AG10803 (cell line): ENCODE data around the gene MICAL2.
A peak's percentile ranks its signal among the peaks of the same experiment; 100 is the strongest.

Experiments used
- DNase-seq: peaks from one replicate; pipeline ENCODE4 v3.0.0; 2010; ENCODE audit warnings: low read depth
- H3K4me3 ChIP-seq: 2 replicates; pipeline ENCODE4 v1.5.1; 2011; ENCODE audit warnings: mild to moderate bottlenecking, low read length, control low read depth
- TF ChIP-seq, protein P1 (sequence below): conservative IDR thresholded peaks from 2 replicates; pipeline ENCODE4 v1.5.1; 2011; ENCODE audit warnings: mild to moderate bottlenecking, low read length, control low read depth, inconsistent platforms

The MICAL2 gene

GRCh38 chr11:12237381-12237784, 127.0 kb downstream of the MICAL2 start:
- H3K4me3 ChIP-seq = no peak overlapping the region
- no peak for DNase-seq
- TF ChIP-seq, protein P1, sequence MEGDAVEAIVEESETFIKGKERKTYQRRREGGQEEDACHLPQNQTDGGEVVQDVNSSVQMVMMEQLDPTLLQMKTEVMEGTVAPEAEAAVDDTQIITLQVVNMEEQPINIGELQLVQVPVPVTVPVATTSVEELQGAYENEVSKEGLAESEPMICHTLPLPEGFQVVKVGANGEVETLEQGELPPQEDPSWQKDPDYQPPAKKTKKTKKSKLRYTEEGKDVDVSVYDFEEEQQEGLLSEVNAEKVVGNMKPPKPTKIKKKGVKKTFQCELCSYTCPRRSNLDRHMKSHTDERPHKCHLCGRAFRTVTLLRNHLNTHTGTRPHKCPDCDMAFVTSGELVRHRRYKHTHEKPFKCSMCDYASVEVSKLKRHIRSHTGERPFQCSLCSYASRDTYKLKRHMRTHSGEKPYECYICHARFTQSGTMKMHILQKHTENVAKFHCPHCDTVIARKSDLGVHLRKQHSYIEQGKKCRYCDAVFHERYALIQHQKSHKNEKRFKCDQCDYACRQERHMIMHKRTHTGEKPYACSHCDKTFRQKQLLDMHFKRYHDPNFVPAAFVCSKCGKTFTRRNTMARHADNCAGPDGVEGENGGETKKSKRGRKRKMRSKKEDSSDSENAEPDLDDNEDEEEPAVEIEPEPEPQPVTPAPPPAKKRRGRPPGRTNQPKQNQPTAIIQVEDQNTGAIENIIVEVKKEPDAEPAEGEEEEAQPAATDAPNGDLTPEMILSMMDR = no peak

DNA sequence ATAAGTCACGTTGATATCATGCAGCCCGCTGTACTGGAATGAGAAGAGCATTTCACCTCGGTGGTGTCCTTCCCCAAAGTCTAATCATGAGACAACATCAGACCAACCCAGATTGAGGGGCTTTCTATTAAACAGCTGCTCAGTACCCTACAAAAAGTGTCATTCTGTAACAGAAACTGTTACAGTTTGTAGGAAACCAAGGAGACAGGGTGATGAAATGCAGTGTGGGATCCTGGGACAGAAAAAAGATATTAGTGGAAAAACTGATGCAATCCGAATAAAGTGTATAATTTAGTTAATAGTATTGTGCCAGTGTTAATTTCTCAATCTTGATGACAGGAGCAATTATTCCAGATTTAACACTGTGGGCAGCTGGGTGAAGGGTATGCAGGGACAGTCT, 128.0 kb downstream of the MICAL2 start:
- peak; percentile 63 for DNase-seq
- TF ChIP-seq, protein P1 = no peak
- H3K4me3 ChIP-seq = no peak overlapping the region

GRCh38 chr11:12239396-12239795, 129.0 kb downstream of the MICAL2 start:
- TF ChIP-seq, protein P1 = no peak
- H3K4me3 ChIP-seq = no peak overlapping the region
- no peak for DNase-seq

DNA sequence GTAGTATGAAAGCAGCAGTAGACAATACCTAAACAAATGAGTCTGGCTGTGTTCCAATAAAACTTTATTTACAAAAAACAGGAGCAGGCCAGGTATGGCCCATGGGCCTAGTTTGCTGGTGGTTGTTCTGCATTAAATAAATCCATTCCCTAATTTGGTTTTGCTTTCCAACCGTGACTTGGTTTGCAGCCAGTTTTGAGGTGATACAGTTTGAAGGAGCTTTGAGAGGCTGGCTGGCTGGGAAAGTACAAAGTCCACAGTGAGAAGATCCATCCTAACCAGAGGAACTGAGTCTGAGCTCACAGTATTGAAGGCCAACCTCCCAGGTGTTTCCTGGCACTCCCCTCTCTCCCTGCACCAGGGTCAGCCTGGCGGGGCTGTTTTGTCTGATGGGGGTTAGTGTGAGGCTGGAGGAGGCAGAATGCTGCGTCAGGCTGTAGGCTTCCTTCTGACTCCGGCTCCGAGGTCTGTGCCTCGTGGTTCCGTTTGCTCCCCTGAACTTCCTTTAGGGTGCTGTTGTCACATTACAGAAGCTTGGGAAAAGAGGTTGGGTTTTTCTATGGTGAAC, 129.5 kb downstream of the MICAL2 start:
- TF ChIP-seq, protein P1 = no peak
- H3K4me3 ChIP-seq = no peak overlapping the region
- DNase-seq = no peak

GRCh38 chr11:12240677-12241076, 130.3 kb downstream of the MICAL2 start:
- TF ChIP-seq, protein P1 = no peak
- no peak overlapping the region for H3K4me3 ChIP-seq
- DNase-seq = no peak

DNA sequence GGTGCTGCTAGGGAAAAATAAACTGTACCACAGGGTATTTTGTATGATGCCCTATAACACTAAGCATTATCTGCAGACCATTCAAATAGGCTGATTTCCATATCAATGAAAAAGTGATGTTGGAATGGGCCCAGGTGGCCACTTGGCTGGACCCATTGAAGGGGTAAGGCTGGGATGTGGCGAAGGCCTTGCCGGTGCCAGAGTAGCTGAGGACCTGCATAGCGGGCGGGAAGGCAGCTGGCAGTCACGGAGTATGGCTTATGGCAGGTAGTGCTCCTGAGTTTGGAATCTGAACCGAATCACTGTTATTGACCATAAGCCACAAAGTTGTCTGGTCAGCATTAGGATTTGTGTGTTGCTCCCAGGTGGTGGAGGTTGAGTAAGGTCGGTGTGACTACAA, 131.0 kb downstream of the MICAL2 start:
- TF ChIP-seq, protein P1 = no peak
- DNase-seq = no peak
- no peak overlapping the region for H3K4me3 ChIP-seq

DNA sequence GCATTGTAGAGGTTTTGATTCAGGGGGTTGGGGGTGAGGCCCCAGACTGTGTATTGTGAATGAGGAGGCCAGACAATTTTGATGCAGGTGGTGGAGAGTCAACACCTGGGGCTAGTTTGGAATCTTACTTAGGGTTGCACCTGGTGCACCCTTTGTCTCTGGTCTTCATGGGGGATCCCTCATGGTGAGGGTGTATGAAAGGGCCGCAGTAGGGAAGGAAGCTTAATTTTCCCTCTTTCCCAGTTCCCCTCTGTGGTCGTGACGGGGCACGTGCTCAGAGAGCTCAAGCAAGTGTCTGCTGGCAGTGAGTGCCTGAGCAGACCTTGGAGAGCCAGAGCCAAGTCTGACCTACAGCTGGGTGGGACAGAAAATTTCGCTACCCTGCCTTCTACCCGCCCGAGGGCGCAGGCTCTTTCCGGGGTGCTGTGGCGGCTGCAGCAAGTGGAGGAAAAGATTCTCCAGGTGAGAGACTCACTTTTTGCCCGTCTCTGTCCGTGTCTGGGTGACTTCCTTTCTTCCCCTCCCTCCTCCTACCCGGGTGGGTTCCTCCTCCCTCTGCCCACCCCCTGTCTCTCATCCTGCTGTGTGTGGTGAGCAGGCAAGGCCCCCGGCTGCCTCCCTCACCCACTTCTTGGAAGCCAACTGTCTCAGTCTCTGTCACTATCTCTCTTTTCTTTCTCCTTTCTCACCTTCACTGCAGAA, 131.7 kb downstream of the MICAL2 start:
- no peak for DNase-seq
- no peak overlapping the region for H3K4me3 ChIP-seq
- TF ChIP-seq, protein P1 = no peak
